Vagina (tissue), 2 donors: ENCODE results near the gene IRF2.

Experiments used
- POLR2AphosphoS5 ChIP-seq, 2 donors: sonication (generic); formaldehyde crosslinking; IDR thresholded peaks; one replicate each; pipeline ENCODE4 v1.9.0; 2017; ENCODE audit warnings: antibody characterized with exemption in 2 of 2, mild to moderate bottlenecking in 2 of 2, low read depth in 1 of 2; ENCODE audit not compliant: insufficient read depth in 1 of 2
- TF ChIP-seq, protein P1 (sequence below), 3 experiments: fragments of 450-650 bp in 2 of 3; fragments of 200-600 bp in 1 of 3; sonication (generic) in 1 of 3; IDR thresholded peaks; one replicate each; pipeline ENCODE4 v1.5.1; 2017 to 2019; ENCODE audit warnings: antibody characterized with exemption in 3 of 3, mild to moderate bottlenecking in 2 of 3, moderate library complexity in 2 of 3

DNA sequence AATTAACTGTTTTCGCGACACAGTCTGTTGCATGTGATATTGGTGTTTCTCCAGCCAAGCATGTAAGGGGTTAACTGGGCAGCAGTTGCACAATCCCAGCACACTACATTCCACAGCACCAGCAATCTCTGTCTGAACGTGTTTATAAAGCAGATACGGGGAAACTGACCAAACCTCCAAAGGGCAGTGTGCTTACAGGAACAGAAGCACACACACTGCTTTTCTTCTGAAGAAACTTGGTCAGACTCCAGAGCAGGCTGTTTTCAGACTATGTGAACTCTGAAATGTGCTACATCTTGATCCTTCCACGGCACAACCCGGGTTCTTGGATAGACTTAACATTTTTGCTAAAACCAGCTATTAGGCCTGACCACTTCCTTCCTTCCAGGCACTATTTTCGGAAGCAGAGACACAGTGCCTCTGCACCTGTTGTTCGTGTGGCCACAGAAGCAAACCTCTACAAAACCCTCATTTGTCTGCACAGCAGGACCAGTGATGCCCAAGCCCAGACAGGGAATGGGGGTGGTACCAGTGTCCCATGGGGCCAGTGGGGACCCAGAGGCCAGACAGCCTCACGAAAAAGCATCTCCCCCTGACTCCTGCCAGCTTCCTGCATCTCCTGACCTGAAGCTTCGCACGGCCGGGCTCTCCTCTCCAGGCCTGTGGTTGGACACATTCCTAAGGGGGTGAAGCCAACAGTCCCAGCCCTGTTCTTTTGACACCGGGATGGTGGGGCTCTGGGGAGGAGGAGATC, 90.1 kb downstream of the IRF2 start:
- TF ChIP-seq POLR2AphosphoS5 (IDR thresholded peaks at IDR 0.05; ENCODE audit: insufficient read depth in 1 of 2, low read depth in 1 of 2): peak in 1 of 2 donors; percentile 36
- TF ChIP-seq, protein P1, sequence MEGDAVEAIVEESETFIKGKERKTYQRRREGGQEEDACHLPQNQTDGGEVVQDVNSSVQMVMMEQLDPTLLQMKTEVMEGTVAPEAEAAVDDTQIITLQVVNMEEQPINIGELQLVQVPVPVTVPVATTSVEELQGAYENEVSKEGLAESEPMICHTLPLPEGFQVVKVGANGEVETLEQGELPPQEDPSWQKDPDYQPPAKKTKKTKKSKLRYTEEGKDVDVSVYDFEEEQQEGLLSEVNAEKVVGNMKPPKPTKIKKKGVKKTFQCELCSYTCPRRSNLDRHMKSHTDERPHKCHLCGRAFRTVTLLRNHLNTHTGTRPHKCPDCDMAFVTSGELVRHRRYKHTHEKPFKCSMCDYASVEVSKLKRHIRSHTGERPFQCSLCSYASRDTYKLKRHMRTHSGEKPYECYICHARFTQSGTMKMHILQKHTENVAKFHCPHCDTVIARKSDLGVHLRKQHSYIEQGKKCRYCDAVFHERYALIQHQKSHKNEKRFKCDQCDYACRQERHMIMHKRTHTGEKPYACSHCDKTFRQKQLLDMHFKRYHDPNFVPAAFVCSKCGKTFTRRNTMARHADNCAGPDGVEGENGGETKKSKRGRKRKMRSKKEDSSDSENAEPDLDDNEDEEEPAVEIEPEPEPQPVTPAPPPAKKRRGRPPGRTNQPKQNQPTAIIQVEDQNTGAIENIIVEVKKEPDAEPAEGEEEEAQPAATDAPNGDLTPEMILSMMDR (IDR thresholded peaks at IDR 0.05): no peak
